CD8-positive, alpha-beta memory T cell (primary cell): ENCODE measurements around the gene ZNF839. TPM values are rescaled to one million over a fixed set of nuclear protein-coding genes. Genes with fewer than 3 reads are reported as not detected.

ENCODE experiments used
- CTCF ChIA-PET: fragments of 350-600 bp; sonication (Branson Sonifier 250); formaldehyde crosslinking; loops from one replicate; lab custom pipeline; 2021; ENCODE audit warnings: antibody characterized with exemption; lab: Charles Lee
- POLR2A ChIA-PET: fragments of 350-600 bp; sonication (Branson Sonifier 250); formaldehyde crosslinking; loops from one replicate; lab custom pipeline; 2021; ENCODE audit warnings: antibody characterized with exemption; lab: Charles Lee
- DNase-seq, 5 donors: peaks; one replicate each; pipeline versions ENCODE4 v3.0.0 to v3.0.0-alpha.2; 2020 to 2022; ENCODE audit warnings: mixed read lengths in 1 of 5
- H3K27ac ChIP-seq: one replicate; pipeline ENCODE4 v1.7.0; 2013; ENCODE audit warnings: low read depth, mild to moderate bottlenecking, low read length, moderate library complexity
- H3K27me3 ChIP-seq: 2 replicates; pipeline ENCODE4 v1.7.0; 2013; ENCODE audit warnings: low read length, mild to moderate bottlenecking; ENCODE audit not compliant: insufficient read depth, poor library complexity, severe bottlenecking
- H3K36me3 ChIP-seq: 2 replicates; pipeline ENCODE4 v1.7.0; 2013; ENCODE audit warnings: mild to moderate bottlenecking, low read length, moderate library complexity; ENCODE audit not compliant: insufficient read depth
- H3K4me1 ChIP-seq: 2 replicates; pipeline ENCODE4 v1.7.0; 2013; ENCODE audit warnings: mild to moderate bottlenecking, low read length, moderate library complexity; ENCODE audit not compliant: insufficient read depth
- H3K4me3 ChIP-seq: 2 replicates; pipeline ENCODE4 v1.7.0; 2013; ENCODE audit warnings: mild to moderate bottlenecking, low read length
- H3K9me3 ChIP-seq: 2 replicates; pipeline ENCODE4 v1.7.0; 2013; ENCODE audit warnings: mild to moderate bottlenecking, low read length
- H3K27ac Mint-ChIP-seq, 8 donors: one replicate each; pipeline ENCODE4 v1.8.0; 2020 to 2021; ENCODE audit warnings: mixed read lengths in 8 of 8, mild to moderate bottlenecking in 6 of 8, inconsistent platforms in 3 of 8, moderate library complexity in 3 of 8
- H3K27me3 Mint-ChIP-seq, 2 donors: one replicate each; pipeline ENCODE4 v1.8.0; 2020 to 2021; ENCODE audit warnings: mixed read lengths in 2 of 2, mild to moderate bottlenecking in 1 of 2, moderate library complexity in 1 of 2
- H3K36me3 Mint-ChIP-seq, 3 donors: one replicate each; pipeline ENCODE4 v1.8.0; 2020 to 2021; ENCODE audit warnings: mixed read lengths in 3 of 3, inconsistent platforms in 1 of 3, mild to moderate bottlenecking in 1 of 3
- H3K4me1 Mint-ChIP-seq, 3 donors: one replicate each; pipeline ENCODE4 v1.8.0; 2020 to 2021; ENCODE audit warnings: mixed read lengths in 3 of 3, inconsistent platforms in 1 of 3, mild to moderate bottlenecking in 1 of 3
- H3K4me3 Mint-ChIP-seq, 7 donors: one replicate each; pipeline ENCODE4 v1.8.0; 2020 to 2021; ENCODE audit warnings: mixed read lengths in 7 of 7, mild to moderate bottlenecking in 6 of 7, moderate library complexity in 4 of 7, inconsistent platforms in 2 of 7
- H3K9me3 Mint-ChIP-seq, 5 donors: one replicate each; pipeline ENCODE4 v1.8.0; 2020 to 2022; ENCODE audit warnings: mixed read lengths in 5 of 5, mild to moderate bottlenecking in 3 of 5, moderate library complexity in 2 of 5, inconsistent platforms in 1 of 5
- polyA plus RNA-seq: library from polyadenylated mRNA; unstranded; fragments of 300-500 nt; fragmentation: Illumina TruSeq; gene quantifications from one replicate; pipeline ENCODE4 v1.2.3, GENCODE V29; 2021
- total RNA-seq, 2 experiments: library from RNA; stranded (reverse); gene quantifications; one replicate each; pipeline ENCODE4 v1.2.3, GENCODE V29; 2021

ZNF839 gene
- total and polyA plus RNA-seq, 3 experiments from 2014 or later: 7.2 to 14.0 (median 12.9) TPM

- Histone ChIP-seq H3K36me3 (peaks cover 23% of the 10 kb centered on the region), H3K27ac (no peak overlapping the region), H3K9me3 (no peaks in the 10 kb centered on the region), H3K4me1 (peaks cover 18% of the 10 kb centered on the region), H3K27me3 (no peaks in the 10 kb centered on the region), H3K4me3 (no peak overlapping the region)
- ChIA-PET POLR2A (no interaction called here), CTCF (interaction anchor here (2.0 kb wide), 1 partner anchor 44 kb away, joined by 5 read pairs; no protein-coding TSS in a partner anchor)
- Mint-ChIP-seq H3K4me3 (peak overlapping the region in 2 of 7 donors; percentile 62), H3K9me3 (no peaks in the 10 kb centered on the region), H3K4me1 (peaks cover 28 to 40% (median 32%) of the 10 kb centered on the region in 3 donors), H3K27ac (peak overlapping the region in 6 of 8 donors; percentile 16 to 98 (median 66)), H3K36me3 (peaks cover 0 to 53% (median 8%) of the 10 kb centered on the region in 3 donors), H3K27me3 (peaks cover 0 to 3% of the 10 kb centered on the region in 2 donors)
- no peak for DNase-seq
These were observed 40.8 kb downstream of the ZNF839 start for GRCh38 chr14:102360388-102360787.

DNA sequence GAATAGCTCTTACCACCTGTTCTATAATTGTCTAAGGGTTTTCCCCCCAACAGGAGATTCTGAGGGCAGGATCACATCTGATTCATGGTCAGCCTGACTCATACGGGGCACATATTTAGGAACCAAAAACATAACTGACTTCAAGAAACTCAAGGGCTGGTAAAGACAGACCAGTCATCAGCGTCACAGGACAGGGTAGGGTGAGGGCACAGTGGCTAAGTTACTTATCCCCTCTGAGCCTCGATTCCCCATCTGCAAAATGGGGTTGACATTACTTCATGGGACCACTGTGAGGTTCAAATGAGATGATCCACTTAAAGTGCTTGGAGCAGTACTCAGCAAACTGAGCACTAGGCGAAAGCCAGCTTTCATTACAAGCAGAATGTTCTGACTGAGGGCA, 42.5 kb downstream of the ZNF839 start:
- no peak for DNase-seq
- Mint-ChIP-seq H3K27me3 (peaks cover 0 to 3% of the 10 kb centered on the region in 2 donors), H3K36me3 (peaks cover 0 to 36% (median 7%) of the 10 kb centered on the region in 3 donors), H3K4me3 (peak overlapping the region in 4 of 7 donors; percentile 96 to 99 (median 97)), H3K9me3 (no peaks in the 10 kb centered on the region), H3K4me1 (peaks cover 26 to 39% (median 32%) of the 10 kb centered on the region in 3 donors), H3K27ac (peak overlapping the region in 7 of 8 donors; percentile 94 to 99 (median 98))
- CTCF ChIA-PET: interaction anchor here (1.0 to 1.2 kb wide), 2 partner anchors 45 to 48 kb away, joined by 3 to 4 read pairs; no protein-coding TSS in a partner anchor
- Histone ChIP-seq H3K4me3 (peak overlapping the region; percentile 86), H3K9me3 (no peaks in the 10 kb centered on the region), H3K36me3 (peaks cover 15% of the 10 kb centered on the region), H3K27me3 (no peaks in the 10 kb centered on the region), H3K27ac (peak overlapping the region; percentile 86), H3K4me1 (peaks cover 18% of the 10 kb centered on the region)
- POLR2A ChIA-PET: interaction anchor here (1.2 kb wide), 1 partner anchor 42 kb away, joined by 3 read pairs; the partner anchor contains the start of gene ZNF839

DNA sequence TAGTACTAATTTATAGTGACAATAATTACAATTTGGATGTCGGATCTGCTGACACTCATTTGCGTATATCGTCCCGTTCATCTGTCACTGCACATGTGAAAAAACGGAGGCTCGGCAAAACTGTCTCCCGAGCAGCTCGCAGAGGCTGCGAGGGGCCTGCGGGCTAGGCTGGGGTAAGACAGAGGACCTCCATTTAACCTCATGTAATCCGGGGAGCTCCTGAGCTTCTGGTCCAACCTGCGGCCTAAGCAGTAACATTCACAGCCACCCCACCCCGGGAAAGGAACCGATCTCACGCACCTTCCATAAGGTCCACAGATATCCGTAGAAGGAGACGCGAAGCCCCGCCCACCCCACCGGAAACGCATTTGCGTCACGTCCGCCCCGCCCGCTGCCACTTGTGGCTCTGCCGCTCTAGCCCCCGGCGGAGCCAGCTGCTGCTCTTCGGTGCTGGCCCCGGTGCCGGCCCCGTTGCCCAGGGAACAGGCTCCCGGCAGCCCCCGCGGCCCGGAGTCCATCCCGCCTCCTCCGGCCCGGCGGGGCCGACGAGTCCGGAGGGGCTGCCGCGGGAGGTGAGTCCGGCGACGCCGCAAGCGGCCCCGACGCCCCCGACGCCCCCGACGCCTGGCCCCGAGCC, 43.1 kb downstream of the ZNF839 start, which contains the start of the genes CINP and TECPR2:
TSS of gene CINP (minus strand) at position 346 of the 637 bp plus-strand sequence. CDS start at position 307, 39 bp downstream.
TSS of gene TECPR2 (plus strand) at position 397 of the 637 bp plus-strand sequence. CDS start 13,781 bp downstream, outside the sequence.
- Histone ChIP-seq H3K9me3 (no peaks in the 10 kb centered on the region), H3K4me1 (peaks cover 21% of the 10 kb centered on the region), H3K4me3 (peak within 1 kb of the TSS; percentile 86), H3K27ac (peak within 1 kb of the TSS; percentile 86), H3K36me3 (peaks cover 15% of the 10 kb centered on the region), H3K27me3 (no peaks in the 10 kb centered on the region)
- CTCF ChIA-PET: interaction anchor here (1.0 to 1.2 kb wide), 2 partner anchors 45 to 49 kb away, joined by 3 to 4 read pairs; no protein-coding TSS in a partner anchor
- Mint-ChIP-seq H3K4me1 (peaks cover 28 to 40% (median 37%) of the 10 kb centered on the region in 3 donors), H3K9me3 (no peaks in the 10 kb centered on the region), H3K4me3 (peak within 1 kb of the TSS in 4 of 7 donors; percentile 96 to 99 (median 97)), H3K27ac (peak within 1 kb of the TSS in 7 of 8 donors; percentile 94 to 99 (median 98)), H3K36me3 (peaks cover 0 to 30% (median 7%) of the 10 kb centered on the region in 3 donors), H3K27me3 (peaks cover 0 to 3% of the 10 kb centered on the region in 2 donors)
- peak; percentile 91 to 97 (median 94) for DNase-seq
- POLR2A ChIA-PET: interaction anchor here (1.2 kb wide), 1 partner anchor 43 kb away, joined by 3 read pairs; the partner anchor contains the start of gene ZNF839

GRCh38 chr14:102363182-102363943, 43.8 kb downstream of the ZNF839 start:
- Histone ChIP-seq H3K9me3 (no peaks in the 10 kb centered on the region), H3K27ac (peak overlapping the region; percentile 86), H3K4me1 (peaks cover 21% of the 10 kb centered on the region), H3K27me3 (no peaks in the 10 kb centered on the region), H3K4me3 (peak overlapping the region; percentile 86), H3K36me3 (peaks cover 9% of the 10 kb centered on the region)
- H3K36me3 Mint-ChIP-seq: peaks cover 0 to 23% (median 2%) of the 10 kb centered on the region in 3 donors
- H3K4me1 Mint-ChIP-seq: peaks cover 28 to 36% (median 35%) of the 10 kb centered on the region in 3 donors
- peak in 2 of 5 donors; percentile 8 to 36 for DNase-seq
- peaks cover 0 to 3% of the 10 kb centered on the region in 2 donors for H3K27me3 Mint-ChIP-seq
- ChIA-PET CTCF (interaction anchor here (1.0 to 1.2 kb wide), 3 partner anchors 46 to 49 kb away, joined by 3 to 4 read pairs (median 4); no protein-coding TSS in a partner anchor), POLR2A (no interaction called here)
- peak overlapping the region in 5 of 8 donors; percentile 86 to 94 (median 92) for H3K27ac Mint-ChIP-seq
- no peaks in the 10 kb centered on the region for H3K9me3 Mint-ChIP-seq
- no peak overlapping the region for H3K4me3 Mint-ChIP-seq

DNA sequence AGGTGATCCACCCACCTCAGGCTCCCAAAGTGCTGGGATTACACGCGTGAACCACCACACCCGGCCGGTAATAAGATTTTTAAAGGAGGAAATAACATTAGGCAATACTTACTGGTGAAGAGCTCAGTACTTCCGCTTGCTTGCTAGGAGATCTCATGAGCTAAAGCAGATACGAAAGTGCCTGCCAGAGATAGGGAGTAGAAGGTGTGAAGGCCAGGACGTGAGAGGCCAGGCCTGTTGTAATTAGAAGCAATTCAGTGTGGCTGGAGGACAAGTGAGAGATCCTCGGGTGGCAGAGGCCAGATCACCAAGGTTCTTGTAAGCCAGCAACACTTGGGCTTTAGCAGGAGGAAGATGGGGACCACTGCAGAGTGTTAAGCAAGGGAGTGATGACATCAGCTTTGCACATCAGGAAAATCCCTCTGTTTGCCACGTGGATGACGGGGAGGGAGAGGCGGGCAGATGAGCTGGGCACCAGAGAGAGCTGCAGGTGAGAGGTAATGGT, 50.8 kb downstream of the ZNF839 start:
- Mint-ChIP-seq H3K9me3 (no peaks in the 10 kb centered on the region), H3K27ac (peak overlapping the region in 5 of 8 donors; percentile 4 to 89 (median 74)), H3K4me1 (peaks cover 4 to 23% (median 17%) of the 10 kb centered on the region in 3 donors), H3K27me3 (no peaks in the 10 kb centered on the region), H3K4me3 (peak overlapping the region in 1 of 7 donors; percentile 4), H3K36me3 (peaks cover 0 to 4% (median 2%) of the 10 kb centered on the region in 3 donors)
- CTCF ChIA-PET: no interaction called here
- Histone ChIP-seq H3K4me1 (peaks cover 3% of the 10 kb centered on the region), H3K27ac (no peak overlapping the region), H3K9me3 (no peaks in the 10 kb centered on the region), H3K36me3 (no peaks in the 10 kb centered on the region), H3K4me3 (no peak overlapping the region), H3K27me3 (no peaks in the 10 kb centered on the region)
- POLR2A ChIA-PET: no interaction called here
- DNase-seq: no peak

- Histone ChIP-seq H3K36me3 (no peaks in the 10 kb centered on the region), H3K4me1 (peaks cover 3% of the 10 kb centered on the region), H3K4me3 (no peak overlapping the region), H3K27ac (no peak overlapping the region), H3K9me3 (no peaks in the 10 kb centered on the region), H3K27me3 (no peaks in the 10 kb centered on the region)
- no peaks in the 10 kb centered on the region for H3K9me3 Mint-ChIP-seq
- ChIA-PET CTCF (no interaction called here), POLR2A (no interaction called here)
- no peaks in the 10 kb centered on the region for H3K27me3 Mint-ChIP-seq
- no peak overlapping the region for H3K27ac Mint-ChIP-seq
- H3K4me1 Mint-ChIP-seq: peaks cover 4 to 23% (median 17%) of the 10 kb centered on the region in 3 donors
- H3K4me3 Mint-ChIP-seq: no peak overlapping the region
- no peak for DNase-seq
- peaks cover 0 to 4% (median 4%) of the 10 kb centered on the region in 3 donors for H3K36me3 Mint-ChIP-seq
These were observed 51.8 kb downstream of the ZNF839 start for GRCh38 chr14:102371361-102371760.

DNA sequence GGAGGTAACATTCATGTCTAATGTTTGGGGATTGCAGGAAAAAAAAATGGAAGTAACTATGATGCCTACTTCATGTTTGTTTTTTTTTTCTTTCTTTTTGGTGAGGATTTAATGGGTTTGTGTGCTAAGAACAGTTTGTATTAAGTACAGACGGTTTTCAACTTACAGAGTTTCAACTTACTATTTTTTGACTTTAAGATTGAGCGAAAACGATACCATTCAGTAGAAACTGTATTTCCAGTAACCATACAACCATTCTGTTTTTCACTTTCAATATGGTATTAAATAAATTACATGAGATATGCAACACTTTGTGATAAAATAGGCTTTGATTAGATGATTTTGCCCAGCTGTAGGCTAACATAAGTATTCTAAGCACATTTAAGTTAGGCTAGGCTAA, 53.6 kb downstream of the ZNF839 start:
- Mint-ChIP-seq H3K9me3 (no peaks in the 10 kb centered on the region), H3K4me1 (peaks cover 3 to 14% (median 10%) of the 10 kb centered on the region in 3 donors), H3K36me3 (peaks cover 0 to 15% (median 4%) of the 10 kb centered on the region in 3 donors), H3K4me3 (no peak overlapping the region), H3K27ac (no peak overlapping the region), H3K27me3 (no peaks in the 10 kb centered on the region)
- Histone ChIP-seq H3K27me3 (no peaks in the 10 kb centered on the region), H3K9me3 (no peaks in the 10 kb centered on the region), H3K4me1 (no peaks in the 10 kb centered on the region), H3K27ac (no peak overlapping the region), H3K4me3 (no peak overlapping the region), H3K36me3 (no peaks in the 10 kb centered on the region)
- POLR2A ChIA-PET: no interaction called here
- CTCF ChIA-PET: no interaction called here
- DNase-seq: no peak
